Measurements from ENCODE around the gene BOLA3.

BOLA3 gene

DNA sequence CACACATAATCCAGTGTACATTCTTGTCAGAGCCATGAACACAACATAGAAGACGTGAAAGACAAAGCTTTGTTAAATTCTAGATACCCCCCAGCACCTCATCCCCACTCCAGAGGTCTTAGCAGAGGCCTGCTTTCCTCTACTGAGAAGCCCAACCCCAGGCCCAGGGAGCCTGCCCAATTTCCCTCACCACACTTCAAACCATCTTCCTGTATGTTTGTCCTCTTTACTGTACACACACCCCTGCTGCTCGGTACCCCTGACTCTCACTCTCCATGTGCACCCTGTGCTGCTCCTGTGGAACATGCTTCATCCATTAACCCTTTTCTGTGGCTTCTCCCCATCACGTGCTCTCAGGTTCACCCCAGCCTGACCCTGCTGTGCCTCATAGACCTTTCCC is 37.2 kb downstream of the BOLA3 start:
- no peak for DNase-seq (ENCODE audit: extremely low spot score)
- ChIA-PET POLR2A (interaction anchor here (1.4 kb wide), 1 partner anchor 10 kb away, joined by 4 read pairs; no protein-coding TSS in a partner anchor), CTCF (interaction anchor here (0.7 to 1.9 kb wide), 4 partner anchors 10 to 282 kb away, joined by 3 to 5 read pairs (median 4); no protein-coding TSS in a partner anchor)
- TF ChIP-seq, protein P1, sequence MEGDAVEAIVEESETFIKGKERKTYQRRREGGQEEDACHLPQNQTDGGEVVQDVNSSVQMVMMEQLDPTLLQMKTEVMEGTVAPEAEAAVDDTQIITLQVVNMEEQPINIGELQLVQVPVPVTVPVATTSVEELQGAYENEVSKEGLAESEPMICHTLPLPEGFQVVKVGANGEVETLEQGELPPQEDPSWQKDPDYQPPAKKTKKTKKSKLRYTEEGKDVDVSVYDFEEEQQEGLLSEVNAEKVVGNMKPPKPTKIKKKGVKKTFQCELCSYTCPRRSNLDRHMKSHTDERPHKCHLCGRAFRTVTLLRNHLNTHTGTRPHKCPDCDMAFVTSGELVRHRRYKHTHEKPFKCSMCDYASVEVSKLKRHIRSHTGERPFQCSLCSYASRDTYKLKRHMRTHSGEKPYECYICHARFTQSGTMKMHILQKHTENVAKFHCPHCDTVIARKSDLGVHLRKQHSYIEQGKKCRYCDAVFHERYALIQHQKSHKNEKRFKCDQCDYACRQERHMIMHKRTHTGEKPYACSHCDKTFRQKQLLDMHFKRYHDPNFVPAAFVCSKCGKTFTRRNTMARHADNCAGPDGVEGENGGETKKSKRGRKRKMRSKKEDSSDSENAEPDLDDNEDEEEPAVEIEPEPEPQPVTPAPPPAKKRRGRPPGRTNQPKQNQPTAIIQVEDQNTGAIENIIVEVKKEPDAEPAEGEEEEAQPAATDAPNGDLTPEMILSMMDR (IDR thresholded peaks at IDR 0.05; ENCODE audit: control extremely low read depth, extremely low read depth, low read depth, missing control alignments), result no peak

DNA sequence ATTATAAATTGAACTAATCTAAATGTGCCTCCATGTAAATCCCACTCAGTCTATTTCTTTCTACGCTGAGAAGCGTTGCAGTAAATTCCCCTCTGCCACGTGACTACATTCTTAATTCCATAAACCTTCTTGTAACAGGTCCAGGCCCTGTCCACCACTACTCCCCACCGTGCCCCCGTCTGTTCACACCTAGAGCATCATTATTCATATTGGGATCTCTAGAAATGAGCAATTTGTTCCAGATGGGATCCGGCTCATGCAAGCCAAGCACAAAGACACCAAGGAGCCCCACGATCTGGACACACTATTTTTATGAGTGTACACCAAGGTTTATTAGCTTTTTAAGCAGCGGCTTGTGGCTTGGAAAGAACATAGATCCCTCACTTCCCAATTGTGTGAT is 38.2 kb downstream of the BOLA3 start:
- DNase-seq (ENCODE audit: extremely low spot score), result no peak
- TF ChIP-seq, protein P1 (IDR thresholded peaks at IDR 0.05; ENCODE audit: control extremely low read depth, extremely low read depth, low read depth, missing control alignments), result no peak
- ChIA-PET POLR2A (no interaction called here), CTCF (interaction anchor here (1.2 to 1.4 kb wide), 2 partner anchors 11 to 33 kb away, joined by 3 to 4 read pairs; no protein-coding TSS in a partner anchor)

DNA sequence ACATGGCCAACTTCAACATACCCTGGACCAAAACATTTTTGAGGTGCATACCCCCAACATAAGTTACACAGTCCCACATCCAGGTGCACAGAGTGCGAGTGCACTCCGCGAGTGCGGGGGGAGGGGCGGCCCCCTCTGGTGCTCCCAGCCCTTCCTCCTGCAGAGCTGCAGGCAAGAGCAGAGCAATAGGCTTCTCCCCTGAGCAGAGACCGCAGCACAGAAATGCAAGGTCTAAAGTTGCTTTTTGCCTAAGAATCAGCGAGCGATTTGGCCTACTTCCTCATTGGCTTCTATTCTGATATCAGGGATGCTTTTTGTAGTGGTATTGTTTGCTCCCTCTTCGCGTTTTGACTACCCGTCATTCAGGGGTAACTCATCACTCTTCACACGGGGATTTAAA is 40.6 kb downstream of the BOLA3 start:
- ChIA-PET POLR2A (no interaction called here), CTCF (interaction anchor here (0.9 to 1.5 kb wide), 4 partner anchors 9 to 40 kb away, joined by 3 to 5 read pairs (median 4); no protein-coding TSS in a partner anchor)
- no peak for DNase-seq (ENCODE audit: extremely low spot score)
- TF ChIP-seq, protein P1 (IDR thresholded peaks at IDR 0.05; ENCODE audit: control extremely low read depth, extremely low read depth, low read depth, missing control alignments), result no peak

DNA sequence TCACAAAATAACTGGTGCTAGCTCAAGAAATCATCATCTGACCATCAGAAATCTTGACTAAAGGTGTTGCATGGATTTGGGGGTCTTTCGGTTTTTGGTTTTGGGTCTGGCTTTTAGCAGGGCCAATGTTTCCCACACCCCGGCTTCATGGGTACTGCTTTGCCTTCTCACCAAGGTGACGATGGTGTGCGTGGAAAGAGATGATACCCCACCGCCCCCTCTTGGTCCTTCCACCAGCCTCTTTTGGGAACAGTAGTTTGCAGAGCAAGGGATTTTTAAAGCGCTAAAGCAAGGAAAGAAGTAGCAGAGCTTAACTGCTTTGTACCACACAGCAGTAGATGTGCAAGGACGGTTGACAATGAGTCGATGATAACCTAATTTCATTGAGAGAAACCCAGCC is 42.3 kb downstream of the BOLA3 start:
- ChIA-PET POLR2A (no interaction called here), CTCF (interaction anchor here (0.9 to 2.9 kb wide), 5 partner anchors 15 to 281 kb away, joined by 3 to 12 read pairs (median 4); no protein-coding TSS in a partner anchor)
- TF ChIP-seq, protein P1 (IDR thresholded peaks at IDR 0.05; ENCODE audit: control extremely low read depth, extremely low read depth, low read depth, missing control alignments), result no peak
- no peak for DNase-seq (ENCODE audit: extremely low spot score)

DNA sequence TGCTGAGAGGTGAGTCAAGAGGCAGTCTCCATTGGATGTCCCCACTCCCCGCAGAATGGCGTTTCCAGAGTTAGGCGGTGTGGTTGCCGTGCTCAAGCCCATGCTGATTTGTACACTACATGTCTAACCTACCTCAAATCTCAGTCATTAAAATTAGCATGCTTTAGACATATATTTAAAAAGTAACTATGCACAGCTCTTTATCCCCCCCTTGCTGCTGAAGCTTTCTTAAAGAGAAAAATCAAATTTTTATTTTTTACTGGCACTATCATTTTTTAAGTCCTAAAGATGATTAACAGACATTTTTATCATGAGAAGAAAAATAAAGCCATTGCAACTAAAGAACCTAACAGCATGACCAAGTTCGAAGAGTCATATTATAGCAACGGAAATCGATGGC is 42.9 kb downstream of the BOLA3 start:
- DNase-seq (ENCODE audit: extremely low spot score), result no peak
- ChIA-PET POLR2A (interaction anchor here (0.6 kb wide), 1 partner anchor 18 kb away, joined by 4 read pairs; no protein-coding TSS in a partner anchor), CTCF (interaction anchor here (0.9 to 2.9 kb wide), 6 partner anchors 15 to 281 kb away, joined by 3 to 12 read pairs (median 3); no protein-coding TSS in a partner anchor)
- TF ChIP-seq, protein P1 (IDR thresholded peaks at IDR 0.05; ENCODE audit: control extremely low read depth, extremely low read depth, low read depth, missing control alignments), result no peak

DNA sequence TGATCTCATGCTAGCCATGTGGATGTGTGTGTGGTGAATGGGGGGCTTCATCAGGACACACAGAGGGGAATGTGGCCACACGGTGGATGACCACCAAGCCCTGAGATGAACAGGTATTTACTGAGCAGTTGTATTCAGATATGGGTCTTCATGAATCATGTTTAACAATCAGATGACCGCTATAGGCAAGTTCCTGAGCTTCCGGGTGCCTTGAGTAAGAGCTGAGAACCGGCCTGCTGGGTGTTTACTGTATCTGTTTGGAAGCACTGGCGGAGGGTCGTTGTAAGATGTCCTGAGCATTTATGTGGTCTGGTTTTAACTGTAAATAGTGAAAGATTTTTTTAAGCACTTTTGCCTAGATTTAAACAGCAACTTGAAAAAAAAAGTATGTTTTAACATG is 43.9 kb downstream of the BOLA3 start:
- CTCF ChIA-PET, result interaction anchor here (1.0 to 2.9 kb wide), 4 partner anchors 12 to 196 kb away, joined by 4 to 12 read pairs (median 4); no protein-coding TSS in a partner anchor
- no peak for DNase-seq (ENCODE audit: extremely low spot score)
- TF ChIP-seq, protein P1 (IDR thresholded peaks at IDR 0.05; ENCODE audit: control extremely low read depth, extremely low read depth, low read depth, missing control alignments), result no peak
- POLR2A ChIA-PET, result no interaction called here
